ENCODE results near the gene RPTOR. TPM values are rescaled to one million over a fixed set of nuclear protein-coding genes. Genes with fewer than 3 reads are reported as not detected.

The RPTOR gene
- total RNA-seq, 1 experiment from 2014 or later, result 25.1 TPM

DNA sequence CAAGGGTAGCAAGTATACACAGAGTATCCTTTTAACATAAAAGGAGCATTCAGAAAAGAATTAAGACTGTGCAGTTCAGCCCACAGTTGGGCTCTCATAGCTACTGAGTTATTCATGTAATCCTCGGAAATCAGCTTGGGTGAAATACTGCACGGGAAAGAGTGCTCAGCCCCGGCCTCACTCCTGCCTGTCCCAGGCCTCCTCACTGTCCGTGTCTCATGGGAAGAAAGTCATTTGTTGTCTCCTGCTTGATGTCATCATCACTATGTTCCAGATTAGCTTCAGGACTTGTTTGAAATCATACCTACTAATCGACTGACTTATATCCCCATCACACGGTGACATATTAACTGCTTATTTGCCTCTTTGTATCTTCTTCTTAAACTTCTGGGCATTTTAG, 223.8 kb downstream of the RPTOR start:
- Histone ChIP-seq H3K4me2 (ENCODE audit: insufficient read depth, insufficient read length, low read length) (no peak overlapping the region), H3K23me2 (ENCODE audit: insufficient read length, low read depth, low read length, poor library complexity, severe bottlenecking) (no peaks in the 10 kb centered on the region), H2AFZ (ENCODE audit: low read length) (no peak overlapping the region), H3T11ph (ENCODE audit: low read length) (no peak overlapping the region), H3K27me3 (ENCODE audit: insufficient read depth, low read length) (no peaks in the 10 kb centered on the region), H3K9me3 (ENCODE audit: control insufficient read depth, low read depth, low read length) (no peaks in the 10 kb centered on the region), H4K20me1 (ENCODE audit: control insufficient read depth, insufficient read depth, insufficient read length) (no peaks in the 10 kb centered on the region), H3K9ac (ENCODE audit: extremely low read depth, insufficient read length, low read length) (no peak overlapping the region), H4K91ac (ENCODE audit: insufficient read length, low read depth, low read length) (no peak overlapping the region), H2BK12ac (ENCODE audit: insufficient read length, low read depth, low read length) (no peak overlapping the region), H3K79me1 (ENCODE audit: insufficient read depth, low read depth, low read length, poor library complexity, severe bottlenecking) (no peaks in the 10 kb centered on the region), H3K79me2 (ENCODE audit: insufficient read depth, low read length) (no peaks in the 10 kb centered on the region), H4K5ac (ENCODE audit: insufficient read length, low read depth, low read length) (no peak overlapping the region), H2BK120ac (ENCODE audit: low read depth, low read length, poor library complexity, severe bottlenecking) (no peak overlapping the region), H3K14ac (ENCODE audit: insufficient read depth, low read length) (no peak overlapping the region), H3K4ac (ENCODE audit: low read depth, low read length) (no peak overlapping the region), H3K18ac (ENCODE audit: insufficient read length, low read depth, low read length) (no peak overlapping the region), H2AK5ac (ENCODE audit: insufficient read length, low read length) (no peak overlapping the region), H3K23ac (ENCODE audit: insufficient read length, low read depth, low read length) (no peak overlapping the region), H3K27ac (ENCODE audit: insufficient read length, low read depth, low read length) (no peak overlapping the region), H2BK20ac (ENCODE audit: low read depth, low read length, poor library complexity, severe bottlenecking) (no peak overlapping the region), H3K4me1 (ENCODE audit: insufficient read depth, low read length) (0 out of 2 replicates have a peak, but pooled peaks cover 3% of the 10 kb centered on the region), H4K8ac (replicated peaks; ENCODE audit: insufficient read length, low read depth, low read length) (no peak overlapping the region), H3K56ac (ENCODE audit: insufficient read length, low read depth, low read length) (no peak overlapping the region), H2BK5ac (ENCODE audit: insufficient read length, low read length) (no peak overlapping the region), H2BK15ac (ENCODE audit: low read depth, low read length) (no peak overlapping the region)
- Mint-ChIP-seq H3K27me3 (ENCODE audit: low read depth) (no peaks in the 10 kb centered on the region), H3K4me3 (no peak overlapping the region), H3K27ac (no peak overlapping the region), H3K4me1 (peaks cover 13 to 22% of the 10 kb centered on the region in 2 experiments), H3K36me3 (ENCODE audit: insufficient read depth in 1 of 3, low read depth in 3 of 3) (peaks cover 0 to 2% (median 0%) of the 10 kb centered on the region in 3 experiments; a peak in 2 of 7 replicates), H3K9me3 (no peaks in the 10 kb centered on the region; a peak in 1 of 5 replicates)
- WGBS (ENCODE audit: extremely low coverage, insufficient read length, low lambda C conversion rate), result no CpG with 5 or more reads among the region's 6 CpGs
- TF ChIP-seq, protein P1, sequence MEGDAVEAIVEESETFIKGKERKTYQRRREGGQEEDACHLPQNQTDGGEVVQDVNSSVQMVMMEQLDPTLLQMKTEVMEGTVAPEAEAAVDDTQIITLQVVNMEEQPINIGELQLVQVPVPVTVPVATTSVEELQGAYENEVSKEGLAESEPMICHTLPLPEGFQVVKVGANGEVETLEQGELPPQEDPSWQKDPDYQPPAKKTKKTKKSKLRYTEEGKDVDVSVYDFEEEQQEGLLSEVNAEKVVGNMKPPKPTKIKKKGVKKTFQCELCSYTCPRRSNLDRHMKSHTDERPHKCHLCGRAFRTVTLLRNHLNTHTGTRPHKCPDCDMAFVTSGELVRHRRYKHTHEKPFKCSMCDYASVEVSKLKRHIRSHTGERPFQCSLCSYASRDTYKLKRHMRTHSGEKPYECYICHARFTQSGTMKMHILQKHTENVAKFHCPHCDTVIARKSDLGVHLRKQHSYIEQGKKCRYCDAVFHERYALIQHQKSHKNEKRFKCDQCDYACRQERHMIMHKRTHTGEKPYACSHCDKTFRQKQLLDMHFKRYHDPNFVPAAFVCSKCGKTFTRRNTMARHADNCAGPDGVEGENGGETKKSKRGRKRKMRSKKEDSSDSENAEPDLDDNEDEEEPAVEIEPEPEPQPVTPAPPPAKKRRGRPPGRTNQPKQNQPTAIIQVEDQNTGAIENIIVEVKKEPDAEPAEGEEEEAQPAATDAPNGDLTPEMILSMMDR (conservative IDR thresholded peaks at IDR 0.05), result no peak
- no peak for DNase-seq

Measured in H9 (cell line).